ENCODE measurements around the gene JPH2.

JPH2 gene

DNA sequence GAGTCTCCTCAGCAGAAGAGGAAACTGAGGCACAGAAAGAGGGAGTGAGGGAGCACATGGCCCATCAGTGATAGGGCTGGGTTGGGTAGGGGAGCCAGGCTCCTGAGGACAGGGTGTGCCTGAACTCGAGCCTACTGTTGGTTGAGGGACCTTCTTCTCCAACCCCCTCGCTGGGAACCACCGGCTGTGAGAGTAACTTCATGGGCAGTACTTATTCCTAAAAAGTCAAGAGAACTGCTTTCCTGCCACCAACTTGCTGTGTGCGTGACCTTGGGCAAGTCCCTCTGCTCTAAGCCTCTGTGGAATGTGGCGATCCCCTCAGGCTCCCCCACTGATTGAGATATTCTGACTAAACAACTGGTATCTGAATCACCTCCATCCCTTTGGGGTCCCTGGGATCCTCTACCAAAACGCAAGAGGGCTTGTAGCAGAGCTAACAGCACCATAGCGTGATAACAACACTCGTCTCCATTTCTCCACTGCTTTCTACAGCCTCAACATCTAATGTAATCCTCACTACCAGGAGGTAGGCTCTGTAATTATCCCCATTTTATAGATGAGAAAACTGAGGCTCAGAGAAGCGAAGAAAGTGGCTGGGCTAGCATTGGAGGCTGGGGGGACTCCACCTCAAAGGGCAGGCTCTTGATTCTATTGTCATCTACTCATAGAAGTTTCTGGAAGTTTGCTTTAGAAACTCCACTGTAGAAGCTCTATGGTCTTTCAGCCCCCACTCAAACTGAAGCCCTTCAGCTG lies 76.0 kb downstream of the JPH2 start:
- in situ Hi-C loops (cut with MboI; ENCODE audit: low sequenced_read_pairs): no loop called here

DNA sequence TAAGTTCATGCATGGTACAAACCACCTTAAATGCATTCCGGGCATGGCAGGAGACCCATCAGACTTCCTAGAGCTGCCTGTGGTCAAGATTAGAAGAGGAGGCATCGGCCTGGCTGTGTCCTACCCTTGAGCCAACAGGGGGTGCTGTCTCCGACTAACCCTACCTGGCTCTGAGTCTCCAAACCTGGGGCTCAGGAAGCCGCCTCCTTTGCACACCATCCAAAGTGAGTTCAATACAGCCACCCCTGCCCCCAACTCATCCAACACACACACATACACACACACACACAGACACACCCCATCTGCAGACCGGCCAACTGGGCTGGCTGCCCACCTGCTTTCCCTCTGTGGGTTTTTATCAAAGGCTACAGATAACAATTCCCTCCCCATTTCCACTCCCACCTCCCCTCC lies 77.0 kb downstream of the JPH2 start:
- in situ Hi-C loops (cut with MboI; ENCODE audit: low sequenced_read_pairs): no loop called here

DNA sequence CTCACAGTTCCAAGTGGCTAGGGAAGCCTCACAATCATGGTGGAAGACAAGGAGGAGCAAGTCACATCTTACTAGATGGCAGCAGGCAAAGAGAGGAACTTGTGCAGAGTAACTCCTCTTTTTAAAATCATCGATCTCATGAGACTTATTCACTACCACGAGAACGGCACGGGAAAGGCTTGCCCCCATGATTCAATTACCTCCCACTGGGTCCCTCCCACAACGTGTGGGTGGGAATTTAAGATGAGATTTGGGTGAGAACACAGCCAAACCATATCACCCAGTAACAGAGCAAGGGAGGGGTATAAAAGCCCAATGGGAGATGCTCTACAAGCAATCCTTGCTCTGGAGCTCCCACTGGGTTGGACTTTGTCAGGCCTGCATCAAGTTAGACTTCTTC lies 80.4 kb downstream of the JPH2 start:
- in situ Hi-C loops (cut with MboI; ENCODE audit: low sequenced_read_pairs): no loop called here

DNA sequence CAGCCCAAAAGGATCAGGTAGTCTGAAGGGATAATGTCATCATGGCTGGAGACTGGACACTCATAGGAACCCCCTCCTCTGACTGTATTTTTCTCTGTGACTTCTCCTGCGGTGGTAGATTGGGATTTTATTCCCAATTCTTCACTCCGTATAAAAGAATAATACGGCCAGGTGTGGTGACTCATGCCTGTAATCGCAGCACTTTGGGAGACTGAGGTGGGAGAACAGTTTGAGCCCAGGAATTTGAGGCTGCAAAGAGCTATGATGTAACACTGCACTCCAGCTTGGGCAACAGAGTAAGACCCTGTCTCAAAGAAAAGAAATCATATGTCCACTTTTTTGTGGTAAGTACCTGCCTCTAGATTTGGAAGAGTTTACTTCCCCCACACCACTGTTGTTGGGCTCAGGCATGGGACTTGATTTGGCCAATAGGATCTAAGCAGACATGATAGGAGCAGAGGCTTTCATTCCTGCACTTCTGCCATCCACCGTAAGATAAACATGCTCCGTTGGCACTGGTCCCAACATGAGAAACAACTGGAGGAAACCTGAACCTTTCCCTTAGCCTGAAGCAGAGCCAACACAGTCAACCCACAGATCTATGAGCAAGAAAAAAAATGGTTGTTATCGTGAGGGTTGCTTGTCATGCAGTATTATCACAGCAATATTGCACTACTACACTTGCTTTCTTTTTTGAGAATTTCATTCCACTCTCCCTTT lies 82.0 kb downstream of the JPH2 start:
- in situ Hi-C loops (cut with MboI; ENCODE audit: low sequenced_read_pairs): no loop called here

DNA sequence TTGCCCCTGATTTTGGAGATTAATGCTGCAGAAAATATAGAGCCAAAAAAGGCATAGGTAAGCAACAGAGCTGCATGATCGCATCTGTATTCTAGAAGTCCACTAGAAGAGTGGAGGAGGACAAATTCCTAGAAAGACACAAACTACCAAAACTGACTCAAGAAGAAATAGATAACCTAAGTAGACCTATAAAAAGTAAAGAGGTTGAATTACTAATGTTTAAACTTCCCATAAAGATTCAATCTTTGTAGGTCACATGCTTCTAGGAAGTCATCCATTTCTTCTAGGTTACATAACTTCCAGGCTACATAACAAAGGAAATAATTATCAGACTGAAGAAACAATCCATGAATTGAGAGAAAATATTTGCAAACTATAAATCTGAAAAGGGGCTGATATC lies 84.4 kb downstream of the JPH2 start:
- in situ Hi-C loops (cut with MboI; ENCODE audit: low sequenced_read_pairs): no loop called here

DNA sequence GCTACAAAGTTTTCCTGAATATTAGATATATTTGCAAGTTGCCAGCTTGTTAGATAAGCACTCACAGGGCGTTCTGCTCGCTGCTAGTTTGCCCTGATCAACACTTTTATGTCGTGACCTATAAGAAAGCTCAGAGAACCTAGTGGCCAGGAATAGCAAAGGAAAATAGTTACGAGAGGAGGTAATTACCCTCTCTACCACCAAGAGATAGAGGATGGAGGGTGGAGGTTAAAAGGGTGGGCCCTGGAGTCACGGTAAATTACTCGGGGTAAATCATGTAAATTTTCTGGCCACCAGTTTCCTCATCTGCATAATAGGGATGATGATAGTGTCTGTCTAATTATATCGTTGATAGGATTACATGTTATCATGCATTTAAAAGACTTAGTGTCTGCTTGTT lies 87.2 kb downstream of the JPH2 start:
- in situ Hi-C loops (cut with MboI; ENCODE audit: low sequenced_read_pairs): loop anchor here (25.0 kb wide), 1 partner anchor 563 kb away; no protein-coding TSS in a partner anchor

DNA sequence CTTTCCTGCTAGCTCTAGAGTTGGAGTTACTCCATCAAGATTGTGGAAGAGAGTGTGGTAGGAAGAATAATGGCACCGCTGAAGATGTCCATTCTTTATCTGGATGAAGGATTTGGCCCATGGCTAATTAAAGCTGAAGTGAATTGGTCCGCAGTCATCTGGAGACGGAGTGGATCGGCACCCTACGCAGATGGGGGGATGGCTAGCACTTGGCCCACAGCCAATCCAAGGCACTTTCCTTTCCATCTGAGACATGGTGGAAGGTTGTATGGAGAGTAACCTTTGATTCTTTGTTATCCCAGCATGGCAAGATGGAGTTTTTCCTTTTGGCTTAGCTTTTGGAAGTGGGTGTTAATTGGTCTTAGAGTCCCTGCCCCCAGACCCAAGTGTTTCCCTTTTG lies 88.3 kb downstream of the JPH2 start:
- in situ Hi-C loops (cut with MboI; ENCODE audit: low sequenced_read_pairs): loop anchor here (25.0 kb wide), 1 partner anchor 561 kb away; no protein-coding TSS in a partner anchor

DNA sequence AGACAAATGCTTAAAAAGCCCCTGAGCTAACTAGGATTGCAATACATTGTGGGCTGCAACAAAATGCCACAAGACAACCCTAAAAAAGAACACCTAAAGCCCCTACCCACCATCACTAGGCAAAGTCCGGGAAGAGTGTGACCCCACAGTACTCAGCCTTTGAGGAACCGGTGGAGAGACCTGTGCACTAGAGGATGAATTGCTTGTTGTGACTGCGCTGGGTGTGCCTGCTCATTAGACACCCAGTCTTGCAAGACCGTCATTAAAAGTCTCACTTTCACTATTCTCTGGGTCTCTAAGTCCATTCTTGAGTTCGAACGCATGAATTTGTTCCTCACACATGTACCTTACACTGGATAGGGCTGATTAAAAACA lies 88.7 kb downstream of the JPH2 start:
- in situ Hi-C loops (cut with MboI; ENCODE audit: low sequenced_read_pairs): loop anchor here (25.0 kb wide), 1 partner anchor 561 kb away; no protein-coding TSS in a partner anchor

DNA sequence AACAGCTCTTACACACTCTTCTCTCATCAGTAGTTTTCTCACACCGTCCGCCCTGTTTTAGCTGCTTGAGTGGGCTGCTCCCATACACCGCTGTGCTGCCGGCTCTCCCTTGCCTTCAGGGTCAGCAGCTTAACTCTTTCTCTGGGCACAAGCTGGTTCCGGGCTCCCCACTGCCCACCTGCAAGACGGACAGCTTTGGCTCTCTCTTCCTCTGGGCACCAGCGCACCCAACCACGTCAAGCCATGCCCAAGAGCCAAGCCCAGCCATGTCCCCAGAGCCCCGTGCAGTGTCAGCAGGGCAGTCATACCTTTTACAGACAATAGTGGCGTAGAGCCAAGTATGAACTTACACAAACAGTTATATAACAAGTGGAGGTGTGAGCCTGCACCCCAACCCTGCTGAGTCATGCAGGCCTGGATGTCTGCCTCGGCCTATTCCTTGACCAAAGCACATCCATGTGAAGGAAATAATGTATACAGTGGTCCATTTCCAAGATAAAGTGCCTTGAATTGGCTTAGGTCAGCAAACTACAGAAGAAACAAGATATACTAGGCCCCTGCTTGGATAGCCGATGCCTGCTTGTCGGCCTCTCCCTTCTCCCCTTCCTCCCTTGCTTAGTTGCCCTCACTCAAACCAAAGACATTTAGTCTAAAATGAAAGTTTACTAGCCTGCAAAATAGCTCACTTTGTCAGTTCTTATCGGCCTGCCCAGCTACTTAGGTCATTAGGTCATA lies 89.3 kb downstream of the JPH2 start:
- in situ Hi-C loops (cut with MboI; ENCODE audit: low sequenced_read_pairs): loop anchor here (25.0 kb wide), 1 partner anchor 560 kb away; no protein-coding TSS in a partner anchor

DNA sequence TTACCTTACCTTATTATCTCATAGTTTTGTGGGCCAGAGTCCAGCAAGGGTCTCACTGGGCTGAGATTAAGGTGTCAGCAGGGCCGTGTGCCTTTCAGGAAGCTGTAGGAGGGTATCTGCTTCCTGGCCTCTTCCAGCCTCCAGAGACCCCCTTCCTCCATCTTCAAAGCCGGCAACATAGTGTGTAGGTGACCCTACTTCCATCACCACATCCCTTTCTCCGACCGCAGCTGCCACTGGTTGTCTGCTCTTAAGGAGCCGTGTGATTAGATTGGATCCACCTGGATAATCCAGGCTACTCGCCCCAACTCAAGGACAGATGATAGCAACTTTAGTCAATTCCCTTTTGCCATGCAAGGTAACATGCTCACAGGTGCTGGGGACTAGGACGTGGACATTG lies 91.2 kb downstream of the JPH2 start:
- in situ Hi-C loops (cut with MboI; ENCODE audit: low sequenced_read_pairs): loop anchor here (25.0 kb wide), 1 partner anchor 559 kb away; no protein-coding TSS in a partner anchor

DNA sequence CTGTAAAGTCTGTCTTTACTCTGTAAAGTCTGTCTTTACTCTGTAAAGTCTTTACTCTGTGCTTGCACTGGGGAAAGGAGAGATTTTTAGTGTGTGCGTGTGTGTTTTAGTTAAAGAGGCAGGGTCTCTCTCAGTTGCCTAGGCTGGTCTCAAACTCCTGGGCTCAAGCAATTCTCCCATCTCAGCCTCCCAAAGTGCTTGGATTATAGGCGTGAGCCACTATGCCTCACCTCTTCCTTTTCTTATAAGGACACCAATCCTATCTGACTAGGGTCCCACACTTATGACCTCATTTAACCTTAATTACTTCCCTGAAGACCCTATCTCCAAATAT lies 93.8 kb downstream of the JPH2 start:
- in situ Hi-C loops (cut with MboI; ENCODE audit: low sequenced_read_pairs): loop anchor here (25.0 kb wide), 1 partner anchor 556 kb away; no protein-coding TSS in a partner anchor

DNA sequence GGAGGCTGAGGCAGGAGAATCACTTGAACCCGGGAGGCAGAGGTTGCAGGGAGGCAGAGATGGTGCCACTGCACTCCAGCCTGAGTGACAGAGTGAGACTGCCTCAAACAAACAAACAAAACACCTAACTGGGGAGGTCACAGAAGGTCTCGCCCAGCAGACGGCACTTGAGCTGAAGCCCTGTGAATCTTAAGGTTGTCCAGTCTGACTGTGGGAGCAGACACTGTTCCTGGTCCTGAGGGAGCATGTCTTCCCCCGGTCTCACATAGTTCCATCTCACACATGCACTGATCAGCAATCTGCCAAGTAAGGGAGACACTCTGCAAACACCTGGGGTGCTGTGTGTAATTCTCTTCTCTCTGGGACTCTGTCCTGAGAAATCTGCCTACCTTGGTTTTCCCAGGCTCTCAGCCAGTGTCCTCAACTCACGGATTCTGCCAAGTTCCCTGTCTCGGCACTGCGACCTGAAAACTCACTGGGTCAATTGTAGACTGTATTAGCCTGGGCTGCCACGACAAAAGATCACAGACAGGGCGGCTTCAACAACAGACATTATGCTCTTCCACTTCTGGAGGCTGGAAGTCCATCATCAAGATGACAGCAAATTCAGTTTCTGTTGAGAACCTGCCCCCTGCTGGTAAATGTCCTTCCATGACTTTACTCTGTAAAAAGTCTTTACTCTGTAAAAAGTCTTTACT lies 94.3 kb downstream of the JPH2 start:
- in situ Hi-C loops (cut with MboI; ENCODE audit: low sequenced_read_pairs): loop anchor here (25.0 kb wide), 1 partner anchor 555 kb away; no protein-coding TSS in a partner anchor

DNA sequence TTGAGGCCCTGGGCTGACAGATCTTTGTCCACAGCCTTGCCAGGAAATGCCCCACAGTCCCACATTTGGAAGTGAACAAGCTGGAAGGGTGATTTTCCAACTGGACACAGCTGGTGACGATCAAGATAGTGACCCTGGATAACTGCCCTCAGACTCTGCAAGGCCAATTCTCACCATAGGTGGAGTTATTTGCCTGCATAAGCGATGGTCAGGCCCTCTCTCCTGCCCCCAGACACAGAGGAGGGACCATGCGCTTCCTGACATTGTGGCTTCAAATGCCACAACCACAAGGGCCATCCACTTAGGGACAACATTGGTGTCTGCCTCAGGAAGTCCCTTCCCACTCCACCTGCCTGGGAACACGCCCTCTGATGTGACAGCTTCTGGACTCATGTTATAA lies 96.0 kb downstream of the JPH2 start:
- in situ Hi-C loops (cut with MboI; ENCODE audit: low sequenced_read_pairs): loop anchor here (25.0 kb wide), 1 partner anchor 554 kb away; no protein-coding TSS in a partner anchor

DNA sequence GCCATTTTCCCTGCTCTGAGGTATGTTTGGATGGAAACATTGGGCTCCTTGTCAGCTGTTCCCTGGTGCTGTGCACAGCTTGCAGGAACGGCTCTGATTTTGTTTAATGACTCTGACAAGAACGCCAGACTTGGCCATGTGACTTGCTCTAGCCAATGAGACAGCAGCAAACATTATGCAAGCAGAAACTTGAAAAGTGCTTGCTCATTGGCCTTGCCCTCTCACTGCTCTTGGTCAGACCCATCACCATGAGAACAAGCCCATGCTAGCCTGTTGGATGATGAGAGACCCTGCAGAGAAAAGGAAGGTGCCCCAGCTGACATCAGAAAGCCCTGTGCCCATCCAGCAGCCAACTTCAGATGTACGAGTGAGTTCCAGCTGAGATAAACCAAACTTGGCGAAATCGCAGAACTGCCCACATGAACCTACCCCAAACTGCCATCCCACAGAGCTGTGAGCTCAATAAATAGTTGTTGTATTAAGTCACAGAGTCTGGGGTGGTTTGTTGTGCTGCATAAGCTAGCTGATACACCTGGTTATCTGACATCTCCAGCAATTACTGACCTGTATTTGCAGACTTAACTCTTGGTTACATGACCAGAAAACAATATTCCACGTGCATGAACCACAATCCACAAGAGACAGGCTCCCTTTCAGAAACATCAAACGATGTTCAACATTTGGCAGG lies 96.9 kb downstream of the JPH2 start:
- in situ Hi-C loops (cut with MboI; ENCODE audit: low sequenced_read_pairs): loop anchor here (5.0 to 25.0 kb wide), 3 partner anchors 335 to 638 kb away; no protein-coding TSS in a partner anchor

DNA sequence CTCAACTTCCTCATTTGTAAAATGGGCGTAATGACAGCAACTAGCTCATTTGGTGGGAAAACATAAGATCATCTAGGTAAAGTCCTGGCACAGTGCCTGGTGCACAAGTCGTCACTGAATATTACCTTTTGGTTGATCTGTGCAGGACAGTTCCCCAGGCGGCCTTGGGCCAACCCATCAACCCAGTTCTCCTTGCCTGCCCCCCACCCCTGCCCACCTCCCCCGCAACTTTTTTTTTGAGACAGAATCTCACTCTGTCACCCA lies 99.2 kb downstream of the JPH2 start:
- in situ Hi-C loops (cut with MboI; ENCODE audit: low sequenced_read_pairs): loop anchor here (5.0 to 25.0 kb wide), 3 partner anchors 333 to 635 kb away; no protein-coding TSS in a partner anchor

DNA sequence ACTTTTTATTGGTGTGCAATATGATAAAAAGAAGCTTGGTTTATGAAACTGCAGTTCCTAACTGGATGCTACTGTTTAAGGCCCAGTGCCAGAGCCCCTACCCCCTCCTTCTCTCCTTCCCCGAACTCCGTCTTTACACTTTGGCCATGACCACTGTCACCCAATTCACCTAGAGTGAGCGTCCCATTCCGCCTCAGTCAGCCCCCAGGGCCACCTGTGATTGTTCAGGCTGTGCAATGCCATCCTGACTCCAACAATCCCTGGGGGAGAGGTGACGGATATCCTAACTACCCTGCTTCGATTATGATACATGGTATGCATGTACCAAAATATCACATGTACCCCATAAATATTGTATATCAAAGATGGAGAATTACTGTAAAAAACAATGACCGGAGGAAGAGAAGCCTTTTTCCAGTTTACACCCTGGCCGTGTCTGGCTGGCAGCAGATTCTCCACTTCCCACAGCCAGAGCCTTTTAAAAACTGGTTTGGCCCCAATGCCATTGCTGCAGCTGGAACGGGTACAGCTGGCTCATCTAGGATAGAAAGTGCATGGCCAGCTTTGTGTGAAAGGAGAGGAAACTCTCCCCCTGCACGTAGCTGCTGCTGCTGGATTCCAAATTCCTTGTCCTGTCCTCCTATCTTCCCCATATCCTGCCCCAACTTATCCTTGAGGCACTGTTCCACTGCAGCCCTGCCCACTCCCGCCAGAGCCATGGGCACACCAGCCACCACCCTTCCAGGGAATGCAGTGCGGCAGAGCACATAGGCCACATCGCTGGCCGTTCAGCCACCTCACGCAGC lies 99.7 kb downstream of the JPH2 start:
- in situ Hi-C loops (cut with MboI; ENCODE audit: low sequenced_read_pairs): loop anchor here (5.0 to 25.0 kb wide), 3 partner anchors 332 to 635 kb away; no protein-coding TSS in a partner anchor

DNA sequence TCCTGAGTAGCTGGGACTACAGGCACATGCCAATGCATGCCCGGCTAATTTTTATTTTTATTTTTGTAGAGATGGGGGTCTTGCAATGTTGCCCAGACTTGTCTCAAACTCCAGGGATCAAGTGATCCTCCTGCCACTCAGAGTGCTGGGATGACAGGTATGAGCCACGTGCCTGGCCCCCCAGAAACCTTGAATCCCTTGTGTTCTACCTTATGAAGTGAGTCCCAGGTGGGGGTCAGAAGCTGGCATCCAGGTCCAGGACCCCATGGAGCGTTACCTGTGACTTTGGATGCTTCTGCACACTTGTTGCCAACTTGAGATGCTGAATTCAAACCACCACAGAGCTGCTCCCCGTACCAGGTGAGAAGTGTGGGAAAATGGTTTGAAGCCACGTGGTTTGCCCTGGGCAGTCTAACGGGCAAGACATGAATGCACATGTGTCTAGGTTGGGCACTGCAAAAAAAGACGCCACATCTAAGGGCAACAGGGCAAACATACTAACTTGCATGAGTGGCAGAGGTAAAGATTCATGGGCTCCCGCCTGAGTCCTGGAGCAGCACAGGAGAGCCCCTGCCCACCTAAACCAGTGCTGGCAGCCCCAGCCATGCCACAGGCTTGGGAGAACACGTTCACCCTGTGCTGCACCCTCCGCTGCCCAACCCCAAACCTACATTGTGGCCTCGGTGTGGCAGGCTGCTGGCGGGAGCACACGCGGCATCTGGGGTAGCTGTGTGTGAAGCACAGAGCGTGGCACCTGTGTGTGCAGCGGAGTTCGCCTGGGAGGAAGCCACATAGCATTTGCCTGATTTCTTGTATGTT lies 101.2 kb downstream of the JPH2 start:
- in situ Hi-C loops (cut with MboI; ENCODE audit: low sequenced_read_pairs): loop anchor here (5.0 to 25.0 kb wide), 3 partner anchors 331 to 634 kb away; no protein-coding TSS in a partner anchor

DNA sequence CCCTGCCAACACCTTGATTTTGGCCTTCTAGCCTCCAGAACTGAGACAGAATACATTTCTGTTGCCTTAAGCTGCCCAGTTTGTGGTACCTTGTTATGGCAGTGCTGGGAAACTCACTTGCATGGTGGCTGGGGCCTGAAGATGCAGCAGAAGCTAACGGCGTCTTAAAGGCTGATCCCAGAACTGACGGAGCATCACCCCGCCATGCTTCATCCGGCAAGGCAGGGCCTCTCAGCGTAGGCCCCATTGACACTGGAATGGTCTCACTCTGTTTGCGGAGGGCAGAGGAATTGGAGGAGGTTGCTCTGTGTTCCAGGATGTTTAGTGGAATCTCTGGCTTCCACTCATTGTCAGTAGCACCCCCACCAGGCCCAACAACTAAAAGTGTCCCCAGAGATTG lies 102.1 kb downstream of the JPH2 start:
- in situ Hi-C loops (cut with MboI; ENCODE audit: low sequenced_read_pairs): loop anchor here (5.0 to 25.0 kb wide), 3 partner anchors 330 to 633 kb away; no protein-coding TSS in a partner anchor
